GM20000 (cell line): ENCODE results near the gene BARHL2.

Experiments used
- DNase-seq: peaks from one replicate; pipeline ENCODE4 v3.0.0; 2012; ENCODE audit warnings: low spot score
- TF ChIP-seq, protein P1 (sequence below): IDR thresholded peaks from 2 replicates; pipeline ENCODE4 v1.5.1; 2012; ENCODE audit warnings: mild to moderate bottlenecking, control low read depth; ENCODE audit errors: extremely low read depth, missing control alignments

Gene BARHL2

GRCh38 chr1:90718411-90719329 lies 1.6 kb upstream of the BARHL2 start:
- DNase-seq: peak; percentile 36
- TF ChIP-seq, protein P1, sequence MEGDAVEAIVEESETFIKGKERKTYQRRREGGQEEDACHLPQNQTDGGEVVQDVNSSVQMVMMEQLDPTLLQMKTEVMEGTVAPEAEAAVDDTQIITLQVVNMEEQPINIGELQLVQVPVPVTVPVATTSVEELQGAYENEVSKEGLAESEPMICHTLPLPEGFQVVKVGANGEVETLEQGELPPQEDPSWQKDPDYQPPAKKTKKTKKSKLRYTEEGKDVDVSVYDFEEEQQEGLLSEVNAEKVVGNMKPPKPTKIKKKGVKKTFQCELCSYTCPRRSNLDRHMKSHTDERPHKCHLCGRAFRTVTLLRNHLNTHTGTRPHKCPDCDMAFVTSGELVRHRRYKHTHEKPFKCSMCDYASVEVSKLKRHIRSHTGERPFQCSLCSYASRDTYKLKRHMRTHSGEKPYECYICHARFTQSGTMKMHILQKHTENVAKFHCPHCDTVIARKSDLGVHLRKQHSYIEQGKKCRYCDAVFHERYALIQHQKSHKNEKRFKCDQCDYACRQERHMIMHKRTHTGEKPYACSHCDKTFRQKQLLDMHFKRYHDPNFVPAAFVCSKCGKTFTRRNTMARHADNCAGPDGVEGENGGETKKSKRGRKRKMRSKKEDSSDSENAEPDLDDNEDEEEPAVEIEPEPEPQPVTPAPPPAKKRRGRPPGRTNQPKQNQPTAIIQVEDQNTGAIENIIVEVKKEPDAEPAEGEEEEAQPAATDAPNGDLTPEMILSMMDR: no peak

DNA sequence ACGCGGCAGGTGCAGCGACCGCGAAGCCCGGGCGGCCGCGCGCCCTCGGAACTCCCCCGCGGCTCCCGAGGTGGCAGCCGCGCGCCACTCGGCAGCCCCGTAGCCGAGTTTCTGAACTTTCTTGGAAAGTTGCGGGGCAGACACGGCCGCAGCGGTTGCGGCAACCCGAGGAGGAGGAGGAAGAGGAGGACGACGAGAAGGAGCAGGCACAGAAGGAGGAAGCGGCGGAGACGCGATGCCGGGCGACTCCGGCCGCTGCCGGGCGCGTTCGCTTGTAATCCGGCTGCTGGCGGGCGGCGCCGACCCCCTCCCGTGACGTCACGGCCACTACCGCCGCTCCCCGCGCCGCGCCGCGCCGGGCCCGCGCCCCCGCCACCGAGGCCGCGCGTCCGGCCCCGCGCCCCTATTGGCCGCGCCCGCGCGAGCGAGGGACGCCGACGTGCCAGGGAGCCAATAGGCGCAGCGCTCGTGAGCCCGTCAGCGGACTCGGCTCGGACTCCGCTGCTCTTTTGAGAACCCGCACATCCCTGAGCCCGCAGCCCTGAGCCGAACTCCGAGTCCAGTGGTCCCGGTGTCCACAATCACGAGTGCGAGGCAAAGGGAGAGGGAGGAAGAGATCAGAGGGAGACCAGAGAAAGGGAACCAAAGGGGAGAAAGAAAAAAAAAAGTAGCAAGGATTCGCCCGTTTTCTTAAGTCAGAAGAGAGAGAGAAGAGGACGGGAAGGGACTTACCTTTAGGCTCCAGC lies 736 bp upstream of the BARHL2 start:
- peak; percentile 44 for DNase-seq
- TF ChIP-seq, protein P1: no peak

DNA sequence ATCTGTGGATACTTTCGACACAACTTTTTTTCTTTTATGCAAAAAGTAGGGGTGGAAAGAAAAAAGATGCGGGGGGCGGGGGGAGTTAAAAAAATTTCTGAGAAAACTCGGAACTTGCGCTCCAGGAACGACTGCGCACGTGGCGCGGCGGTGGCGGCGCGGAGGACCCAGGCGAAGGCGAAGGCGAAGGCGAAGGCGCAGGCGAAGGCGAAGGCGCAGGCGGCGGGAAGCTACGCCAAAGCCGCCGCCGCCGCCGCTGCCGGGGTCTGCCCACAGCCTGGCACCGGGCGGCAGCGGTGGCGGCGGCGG lies 208 bp upstream of the BARHL2 start:
- TF ChIP-seq, protein P1: no peak
- DNase-seq: no peak

DNA sequence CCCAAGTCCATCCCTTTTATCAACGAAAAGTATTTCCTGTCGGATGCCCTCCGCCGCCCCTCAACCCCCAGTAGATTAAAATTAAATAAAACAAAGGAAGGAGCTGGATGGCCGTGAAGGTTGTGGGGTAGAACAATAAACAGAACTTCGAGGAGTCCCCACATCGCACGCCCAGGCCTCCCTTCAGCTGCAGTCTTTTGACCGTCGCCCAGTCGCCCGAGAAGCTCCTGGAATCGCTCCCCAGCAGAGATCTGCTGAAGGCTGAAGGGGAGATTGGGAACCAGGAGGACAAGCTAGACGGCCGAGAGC lies 905 bp downstream of the BARHL2 start:
- DNase-seq: peak; percentile 34
- TF ChIP-seq, protein P1: no peak

GRCh38 chr1:90715309-90715708 lies 1.8 kb downstream of the BARHL2 start:
- TF ChIP-seq, protein P1: no peak
- DNase-seq: no peak

DNA sequence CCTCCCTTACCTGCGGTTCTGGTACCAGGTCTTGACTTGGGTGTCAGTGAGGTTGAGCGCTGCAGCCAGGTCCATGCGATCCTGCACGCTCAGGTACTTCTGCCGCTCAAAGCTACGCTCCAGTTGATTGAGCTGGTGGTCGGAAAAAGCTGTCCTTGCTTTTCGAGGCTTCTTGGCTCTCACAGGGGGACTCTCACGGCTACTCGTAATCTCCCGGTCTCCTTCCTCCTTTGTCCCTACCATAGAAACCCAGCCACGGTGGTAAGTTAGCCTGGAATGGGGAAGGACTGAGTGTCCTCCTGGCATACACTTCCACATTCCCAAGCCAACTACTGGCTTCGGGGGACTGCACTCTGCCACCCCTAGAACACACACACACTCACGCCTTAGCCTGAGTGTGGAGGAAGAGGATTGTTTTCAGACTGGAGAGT lies 2.6 kb downstream of the BARHL2 start:
- TF ChIP-seq, protein P1: no peak
- DNase-seq: no peak
